ENCODE measurements around the gene RNF26.

DNA sequence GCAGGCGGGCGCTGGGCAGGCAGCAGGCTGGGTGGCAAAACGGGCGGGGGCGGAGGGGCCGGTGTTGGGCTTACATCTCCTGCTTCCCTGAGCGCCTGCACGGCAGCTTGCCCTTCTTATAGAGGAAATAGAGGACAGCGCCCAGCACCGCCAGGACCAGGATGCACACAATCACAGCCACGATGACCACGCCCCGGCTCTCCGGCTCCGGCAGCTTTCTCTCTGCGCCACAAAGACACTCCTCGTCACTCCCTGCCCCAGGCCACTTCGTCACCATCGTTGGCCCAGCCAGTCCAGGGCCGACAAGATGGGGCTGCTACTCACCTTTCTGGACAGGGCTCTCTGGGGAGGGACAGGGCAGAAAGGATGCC, 23.7 kb upstream of the RNF26 start:
- TF ChIP-seq, protein P1, sequence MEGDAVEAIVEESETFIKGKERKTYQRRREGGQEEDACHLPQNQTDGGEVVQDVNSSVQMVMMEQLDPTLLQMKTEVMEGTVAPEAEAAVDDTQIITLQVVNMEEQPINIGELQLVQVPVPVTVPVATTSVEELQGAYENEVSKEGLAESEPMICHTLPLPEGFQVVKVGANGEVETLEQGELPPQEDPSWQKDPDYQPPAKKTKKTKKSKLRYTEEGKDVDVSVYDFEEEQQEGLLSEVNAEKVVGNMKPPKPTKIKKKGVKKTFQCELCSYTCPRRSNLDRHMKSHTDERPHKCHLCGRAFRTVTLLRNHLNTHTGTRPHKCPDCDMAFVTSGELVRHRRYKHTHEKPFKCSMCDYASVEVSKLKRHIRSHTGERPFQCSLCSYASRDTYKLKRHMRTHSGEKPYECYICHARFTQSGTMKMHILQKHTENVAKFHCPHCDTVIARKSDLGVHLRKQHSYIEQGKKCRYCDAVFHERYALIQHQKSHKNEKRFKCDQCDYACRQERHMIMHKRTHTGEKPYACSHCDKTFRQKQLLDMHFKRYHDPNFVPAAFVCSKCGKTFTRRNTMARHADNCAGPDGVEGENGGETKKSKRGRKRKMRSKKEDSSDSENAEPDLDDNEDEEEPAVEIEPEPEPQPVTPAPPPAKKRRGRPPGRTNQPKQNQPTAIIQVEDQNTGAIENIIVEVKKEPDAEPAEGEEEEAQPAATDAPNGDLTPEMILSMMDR (conservative IDR thresholded peaks at IDR 0.05) = no peak
- TF ChIP-seq EZH2 (IDR thresholded peaks at IDR 0.05; ENCODE audit: low read depth) = no peak

Measured in PC-9 (cell line).